Left renal pelvis (tissue), 4 donors: ENCODE results near the gene MBOAT2. TPM values are rescaled to one million over a fixed set of nuclear protein-coding genes. Genes with fewer than 3 reads are reported as not detected.
"Not testable (repeated sequence)": the region's sequence is repeated elsewhere in the genome, so short reads cannot be mapped to it uniquely, and the experiment has no call there.

Experiments used
- DNase-seq, 4 donors: peaks; one replicate each; pipeline ENCODE4 v3.0.0-alpha.2; 2013; ENCODE audit warnings: low read depth in 4 of 4, low spot score in 3 of 4
- polyA plus RNA-seq, 4 donors: library from polyadenylated mRNA; unstranded; fragments of 120-200 nt; gene quantifications; one replicate each; pipeline ENCODE4 v1.2.1, GENCODE V29; 2013; ENCODE audit not compliant: insufficient read length in 4 of 4

MBOAT2 gene
- polyA plus RNA-seq, 4 donors = 59.3 to 79.9 (median 67.5) TPM

DNA sequence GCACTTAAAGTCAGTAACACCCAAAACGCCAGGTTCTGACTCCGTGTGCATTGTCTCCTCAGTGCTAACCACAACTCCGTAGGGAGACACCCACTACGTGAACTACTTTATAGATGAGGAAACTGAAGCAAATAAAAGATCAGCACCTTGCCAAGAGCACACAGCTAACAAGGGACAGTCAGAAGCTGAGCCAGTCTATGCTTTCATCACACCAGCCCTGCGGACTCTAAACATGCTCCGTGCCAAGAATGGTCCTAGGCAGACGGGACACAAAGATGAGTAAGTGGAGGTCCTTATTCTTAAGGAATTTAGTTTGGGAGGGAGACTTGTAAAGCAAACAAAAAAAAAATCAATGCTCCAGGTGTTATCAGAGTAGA lies 9.6 kb downstream of the MBOAT2 start:
- DNase-seq = no peak

DNA sequence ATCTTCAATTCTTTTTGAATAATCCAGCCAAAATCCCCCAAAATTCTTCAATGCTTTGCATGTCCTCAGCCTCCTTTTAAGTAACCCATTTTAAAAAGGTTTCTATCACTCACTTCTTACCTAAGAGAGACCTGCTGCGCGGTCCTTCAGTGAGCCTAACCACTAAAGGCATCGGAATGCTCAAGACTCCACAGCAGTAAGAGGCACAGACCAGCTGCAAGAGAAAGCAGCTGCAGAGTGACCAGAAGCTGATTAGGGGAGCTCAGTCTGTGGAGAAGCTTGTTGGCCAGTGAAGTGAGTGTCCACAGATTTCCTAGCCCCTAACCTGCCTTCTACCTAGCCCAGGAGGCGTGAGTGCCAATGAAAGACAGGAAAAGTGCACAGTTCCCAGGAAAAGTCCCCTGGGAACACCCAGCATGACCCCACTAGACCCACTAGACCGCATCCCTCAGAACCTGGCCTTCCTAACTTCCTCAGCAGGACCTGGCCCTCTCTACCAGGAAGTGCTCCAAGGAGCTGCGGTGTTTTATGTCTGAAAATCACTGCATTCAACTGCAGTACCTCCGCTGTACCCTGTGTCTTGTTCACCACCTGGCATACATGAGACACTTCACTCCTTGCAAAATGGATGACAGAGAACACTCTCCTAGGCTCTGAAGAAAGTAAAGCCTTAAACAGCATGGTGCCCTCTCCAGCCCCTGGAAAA lies 10.1 kb downstream of the MBOAT2 start:
- no peak for DNase-seq

DNA sequence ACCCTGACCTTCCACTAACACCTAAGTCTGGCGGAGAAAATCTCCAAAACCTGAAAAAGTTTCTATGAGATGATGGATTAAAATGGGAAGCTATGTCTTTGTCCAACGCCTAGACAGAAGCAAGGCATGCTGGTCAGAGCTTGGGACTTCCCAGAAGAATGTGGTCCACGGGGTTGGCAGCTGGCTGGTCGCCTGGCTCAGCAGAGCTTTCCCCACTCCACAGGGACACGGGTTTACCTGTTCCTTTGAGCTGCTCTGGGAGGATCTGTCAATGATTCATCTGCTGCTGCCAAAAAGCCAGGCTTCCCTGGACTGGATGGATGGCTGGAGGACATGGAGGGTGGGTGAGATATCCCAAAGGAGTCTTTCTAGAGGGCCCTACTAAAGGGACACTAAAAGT lies 10.8 kb downstream of the MBOAT2 start:
- no peak for DNase-seq

DNA sequence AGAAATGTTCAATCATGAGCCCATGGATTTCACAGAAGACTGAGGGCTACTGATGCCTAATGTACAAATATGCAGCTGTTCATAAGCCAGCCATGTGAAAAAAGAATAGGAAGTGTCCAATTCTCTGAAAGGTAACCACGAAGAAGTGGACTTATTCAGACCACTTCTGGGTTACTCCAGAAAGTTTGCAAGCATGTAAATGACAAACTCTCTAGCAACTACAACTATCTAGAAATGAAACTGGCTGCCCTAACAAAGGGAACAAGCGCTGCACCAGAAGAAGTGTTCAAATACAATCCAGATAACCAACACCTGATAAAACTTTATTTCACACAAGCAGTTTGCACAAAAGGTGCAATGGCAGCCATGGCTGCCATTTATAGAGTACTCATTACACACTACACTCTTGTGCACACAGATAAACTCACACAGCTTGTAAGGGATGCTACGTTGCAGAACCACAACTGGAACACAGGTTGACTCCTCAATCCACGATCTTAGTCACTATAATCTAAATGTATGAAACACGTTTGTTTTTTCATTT lies 13.9 kb downstream of the MBOAT2 start:
- DNase-seq = no peak

DNA sequence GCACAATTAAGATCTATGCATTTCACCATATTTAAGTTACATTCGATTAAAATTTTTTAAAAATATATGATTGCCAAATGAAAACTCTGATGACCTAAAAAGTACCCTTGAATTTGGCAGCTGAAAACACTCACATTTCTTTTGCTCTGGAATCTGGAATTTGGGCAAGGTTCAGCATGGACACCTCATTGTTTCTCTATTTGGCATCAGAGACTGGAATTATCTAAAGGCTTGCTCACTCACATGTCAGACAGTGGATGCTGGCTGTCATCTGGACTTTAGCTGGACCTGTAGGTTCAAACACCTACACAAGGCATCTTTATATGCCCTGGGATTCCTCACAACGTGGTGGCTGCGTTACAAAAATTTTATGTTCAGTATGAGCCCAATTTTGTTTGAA lies 16.1 kb downstream of the MBOAT2 start:
- no peak for DNase-seq

DNA sequence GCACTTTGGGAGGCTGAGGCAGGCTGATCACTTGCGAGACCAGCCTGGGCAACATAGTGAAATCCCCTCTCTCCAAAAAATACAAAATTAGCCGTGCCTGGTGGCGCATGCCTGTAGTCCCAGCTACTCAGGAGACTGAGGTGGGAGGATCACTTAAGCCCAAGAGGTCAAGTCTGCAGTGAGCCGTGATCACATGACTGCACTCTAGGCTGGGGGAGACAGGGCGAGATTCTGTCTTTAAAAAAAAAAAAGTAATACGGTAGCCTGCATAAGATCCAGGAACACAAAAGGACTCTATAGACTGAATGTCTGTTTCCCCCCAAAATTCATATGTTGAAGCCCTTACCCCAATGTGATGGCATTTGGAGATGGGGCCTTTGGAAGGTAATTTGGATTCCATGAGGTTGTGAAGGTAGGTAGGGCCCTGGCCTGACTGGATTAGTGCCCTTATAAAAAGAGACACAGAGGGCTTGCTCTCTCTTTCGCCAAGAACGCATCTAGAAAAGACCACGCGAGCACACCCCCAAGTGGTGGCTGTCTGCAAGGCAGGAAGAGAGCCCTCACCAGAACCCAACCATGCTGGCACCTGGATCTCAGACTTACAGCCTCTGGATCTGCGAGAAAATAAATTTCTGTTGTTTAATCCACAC lies 17.0 kb downstream of the MBOAT2 start:
- no peak for DNase-seq

GRCh38 chr2:8985561-8986326 lies 17.7 kb downstream of the MBOAT2 start:
- DNase-seq = no peak

DNA sequence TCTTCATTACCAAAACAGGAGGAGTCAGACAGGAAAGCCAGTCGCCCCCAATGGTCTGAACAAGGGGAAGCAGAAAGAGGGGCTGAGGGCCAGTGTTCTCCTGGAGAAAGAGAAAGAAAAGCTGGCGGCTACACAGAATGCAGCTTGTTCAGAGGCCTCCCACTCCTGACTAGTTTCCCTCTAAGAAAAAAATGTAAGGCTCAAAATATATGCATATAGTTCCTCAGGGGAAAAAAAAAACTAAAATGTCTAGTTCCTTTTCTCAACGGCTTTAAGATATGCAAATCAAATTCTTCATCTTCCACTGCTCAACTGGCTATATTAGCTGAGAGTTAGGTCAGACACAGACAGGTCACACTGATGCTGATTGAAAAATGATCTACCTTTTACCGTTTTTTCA lies 18.6 kb downstream of the MBOAT2 start:
- DNase-seq = no peak

DNA sequence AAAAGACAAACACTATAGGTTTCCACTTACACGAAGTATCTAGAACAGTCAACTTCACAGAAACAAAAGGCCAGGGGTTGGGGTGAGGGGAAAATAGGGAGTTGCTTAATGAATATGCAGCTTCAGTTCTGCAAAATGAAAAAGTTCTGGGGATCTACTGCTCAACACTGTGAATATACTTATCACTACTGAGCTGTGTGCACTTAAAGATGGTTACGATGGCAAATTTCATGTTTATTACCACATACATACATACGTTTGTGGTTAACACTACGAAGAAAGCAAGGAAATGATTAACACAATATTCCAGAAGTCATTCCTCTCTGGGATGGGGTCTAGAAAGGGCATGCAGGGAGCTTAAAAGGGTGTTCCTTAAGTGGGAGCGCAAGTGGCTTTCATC lies 19.3 kb downstream of the MBOAT2 start:
- no peak for DNase-seq

DNA sequence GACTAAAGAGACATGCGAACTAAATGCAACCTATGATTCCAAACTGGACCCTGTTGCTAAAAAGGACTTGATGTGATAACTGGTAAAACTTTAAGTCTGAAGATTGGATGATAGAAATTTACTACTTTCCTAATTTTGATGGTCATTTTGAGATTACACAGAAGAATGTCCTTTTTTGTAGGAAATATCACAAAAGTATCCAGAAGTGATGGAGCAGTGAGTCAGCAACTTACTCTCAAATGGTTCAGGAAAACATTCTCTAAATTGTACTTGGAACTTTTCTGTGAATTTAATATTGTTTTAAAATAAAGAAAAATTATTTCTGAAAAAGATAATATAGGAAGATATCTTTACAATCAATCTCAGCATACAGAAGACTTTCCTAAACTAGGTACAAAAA lies 19.9 kb downstream of the MBOAT2 start:
- no peak for DNase-seq

DNA sequence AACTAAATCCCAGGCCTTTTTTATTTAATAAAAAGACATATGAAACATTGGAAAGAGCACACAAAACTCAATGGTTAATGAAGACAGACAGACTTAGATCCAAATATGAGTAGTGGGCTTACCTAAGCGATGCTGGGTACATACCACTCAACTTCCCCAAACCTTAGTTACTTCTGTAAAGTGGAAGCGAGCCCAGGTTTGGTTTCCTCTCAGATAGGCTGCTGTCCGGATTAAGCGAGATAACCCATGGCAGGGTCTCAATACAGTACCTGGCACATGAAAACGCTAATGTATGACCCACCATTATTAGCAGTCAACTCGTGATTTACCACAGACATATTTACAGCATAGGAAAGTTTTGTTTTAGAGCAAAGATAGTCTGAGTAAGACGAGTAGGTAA lies 21.6 kb downstream of the MBOAT2 start:
- no peak for DNase-seq

- no peak for DNase-seq
These were observed 23.4 kb downstream of the MBOAT2 start for GRCh38 chr2:8980096-8980495.

GRCh38 chr2:8977758-8978157 lies 25.7 kb downstream of the MBOAT2 start:
- no peak for DNase-seq

DNA sequence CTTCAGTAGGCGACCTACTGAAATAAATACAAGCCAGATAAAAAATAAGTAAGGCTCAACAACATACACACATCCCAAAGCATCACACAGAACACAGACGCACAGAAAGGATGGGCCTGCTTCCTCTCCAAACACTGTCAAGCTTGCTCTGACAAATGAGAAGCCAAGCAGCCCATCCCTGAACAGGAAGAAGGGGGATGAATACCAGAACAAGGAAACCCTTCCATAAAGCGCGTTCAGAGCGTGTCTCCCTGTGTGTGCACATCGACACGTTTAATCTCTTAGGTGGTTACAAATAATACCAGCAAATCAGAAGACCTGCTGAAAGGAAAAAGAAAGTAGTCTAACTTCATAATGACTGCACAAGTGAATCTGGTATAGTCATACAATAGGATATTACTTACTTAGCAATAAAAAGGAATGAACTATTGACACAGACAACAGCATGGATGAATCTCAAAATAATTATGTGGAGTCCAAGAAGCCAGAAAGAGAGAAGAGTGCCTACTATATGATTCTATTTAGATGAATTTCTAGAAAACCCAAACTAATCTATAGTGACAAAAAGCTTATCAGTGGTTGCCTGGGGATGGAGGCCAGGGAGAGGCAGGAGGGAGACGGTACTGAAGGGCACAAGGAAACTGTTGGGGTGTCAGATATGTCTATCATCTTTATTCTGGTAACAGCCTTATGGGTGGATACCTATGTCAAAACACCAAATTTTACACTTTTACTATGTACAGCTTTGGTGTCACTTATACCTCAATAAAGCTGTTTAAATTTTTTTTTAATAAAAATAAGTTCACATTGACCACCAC lies 26.8 kb downstream of the MBOAT2 start:
- no peak for DNase-seq

DNA sequence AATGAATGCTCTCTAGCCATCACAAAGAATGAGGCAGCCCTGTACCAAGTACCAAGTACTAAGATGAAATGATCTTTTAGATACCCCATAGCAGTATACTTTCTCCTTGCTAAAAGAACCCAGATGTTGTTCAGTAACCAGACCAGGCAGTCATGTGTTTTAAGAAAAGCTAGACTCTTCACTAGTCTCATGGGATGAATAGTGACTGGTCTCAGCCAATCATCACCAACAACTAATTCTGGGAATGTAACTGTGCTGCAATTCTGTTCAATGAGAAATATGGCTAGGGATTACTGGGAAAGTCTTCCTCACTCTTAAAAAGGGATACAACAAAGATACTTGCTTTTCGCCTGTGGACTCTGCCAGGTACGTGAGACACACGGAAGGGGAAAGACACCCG lies 29.5 kb downstream of the MBOAT2 start:
- no peak for DNase-seq

DNA sequence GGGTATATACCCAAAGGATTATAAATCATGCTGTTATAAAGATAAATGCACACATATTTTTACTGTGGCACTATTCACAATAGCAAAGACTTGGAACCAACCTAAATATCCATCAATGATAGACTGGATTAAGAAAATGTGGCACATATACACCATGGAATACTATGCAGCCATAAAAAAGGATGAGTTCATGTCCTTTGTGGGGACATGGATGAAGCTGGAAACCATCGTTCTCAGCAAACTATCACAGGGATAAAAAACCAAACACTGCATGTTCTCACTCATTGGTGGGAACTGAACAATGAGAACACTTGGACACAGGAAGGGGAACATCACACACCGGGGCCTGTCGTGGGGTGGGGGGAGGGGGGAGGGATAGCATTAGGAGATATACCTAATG lies 30.5 kb downstream of the MBOAT2 start:
- DNase-seq = not testable (repeated sequence)

- not testable (repeated sequence) for DNase-seq
These were observed 30.9 kb downstream of the MBOAT2 start for GRCh38 chr2:8972535-8972934.

GRCh38 chr2:8969348-8969747 lies 34.1 kb downstream of the MBOAT2 start:
- not testable (repeated sequence) for DNase-seq

- no peak for DNase-seq
These were observed 37.2 kb downstream of the MBOAT2 start for GRCh38 chr2:8966123-8966908.
